Activated T-helper 9 cell treated with anti-CD3 and anti-CD28 coated beads, Interleukin-2, amount 50 U/mL, for 16 hours (primary cell): ENCODE data around the gene POU6F1.
"Not testable (repeated sequence)": the region's sequence is repeated elsewhere in the genome, so short reads cannot be mapped to it uniquely, and the experiment has no call there.

Experiments
- DNase-seq: peaks from one replicate; pipeline ENCODE4 v3.0.0-alpha.2; 2020; ENCODE audit warnings: low read depth

Gene POU6F1

DNA sequence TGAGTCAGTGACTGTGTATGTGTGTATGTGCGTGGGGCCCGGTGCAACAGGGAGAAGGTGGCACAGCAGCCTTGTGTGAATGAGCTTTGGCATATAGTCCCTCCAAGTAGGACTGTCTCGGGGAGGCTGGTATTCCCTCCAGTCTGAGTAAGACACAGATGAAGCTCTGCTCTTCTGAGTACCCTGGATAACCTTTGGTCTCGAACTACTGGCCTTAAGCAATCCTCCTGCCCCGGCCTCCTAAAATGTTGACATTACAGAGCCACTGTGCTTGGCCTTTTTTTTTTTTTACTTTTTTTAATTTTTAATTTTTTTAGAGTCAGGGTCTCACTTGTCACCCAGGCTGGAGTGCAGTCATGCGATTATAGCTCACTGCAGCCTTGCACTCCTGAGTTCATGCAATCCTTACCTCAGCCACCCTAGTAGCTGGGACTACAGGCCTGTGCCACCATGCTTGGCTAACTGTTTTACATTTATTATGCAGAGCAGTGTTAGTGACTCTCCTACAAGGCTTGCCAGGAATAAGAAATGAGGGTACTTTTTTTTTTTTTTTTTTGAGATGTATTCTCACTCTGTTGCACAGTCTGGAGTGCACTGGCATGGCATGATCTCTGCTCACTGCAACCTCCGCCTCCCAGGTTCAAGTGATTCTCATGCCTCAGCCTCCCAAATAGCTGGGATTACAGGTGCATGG lies 11.4 kb upstream of the POU6F1 start:
- DNase-seq = no peak

GRCh38 chr12:51227962-51228361 lies 10.1 kb upstream of the POU6F1 start:
- no peak for DNase-seq

DNA sequence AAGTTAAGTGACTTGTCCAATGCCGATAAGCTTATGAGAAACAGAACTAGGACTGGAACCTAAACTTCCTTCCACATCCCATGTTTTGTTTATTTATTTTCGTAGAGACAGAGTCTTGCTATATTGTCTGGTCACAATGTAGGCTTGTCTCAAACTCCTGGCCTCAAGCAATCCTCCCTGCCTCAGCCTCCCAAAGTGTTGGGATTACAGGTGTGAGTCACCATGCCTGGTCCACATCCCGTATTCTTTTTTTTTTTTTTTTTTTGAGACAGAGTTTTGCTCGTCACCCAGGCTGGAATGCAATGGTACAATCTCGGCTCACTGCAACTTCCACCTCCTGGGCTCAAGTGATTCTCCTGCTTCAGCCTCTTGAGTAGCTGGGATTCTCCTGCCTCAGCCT lies 9.2 kb upstream of the POU6F1 start:
- DNase-seq = not testable (repeated sequence)

DNA sequence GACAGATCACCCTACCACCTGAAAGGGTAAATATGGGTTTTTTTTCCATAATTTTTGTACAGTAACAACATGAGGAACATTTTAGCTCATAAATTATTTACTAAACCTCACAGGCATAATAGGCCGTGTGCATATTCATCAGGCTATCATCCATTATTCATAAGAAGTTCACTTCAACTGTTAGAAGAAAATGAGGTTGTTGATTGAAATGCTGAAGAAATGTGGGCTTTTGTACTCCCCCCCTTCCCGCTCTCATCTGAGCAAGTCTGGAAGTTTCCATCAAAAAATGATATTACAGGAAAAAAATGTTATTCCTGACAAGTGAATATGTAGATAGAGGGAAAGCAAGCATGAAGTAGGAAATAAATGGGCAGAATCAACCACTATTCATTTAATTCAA lies 7.9 kb upstream of the POU6F1 start:
- DNase-seq = no peak

DNA sequence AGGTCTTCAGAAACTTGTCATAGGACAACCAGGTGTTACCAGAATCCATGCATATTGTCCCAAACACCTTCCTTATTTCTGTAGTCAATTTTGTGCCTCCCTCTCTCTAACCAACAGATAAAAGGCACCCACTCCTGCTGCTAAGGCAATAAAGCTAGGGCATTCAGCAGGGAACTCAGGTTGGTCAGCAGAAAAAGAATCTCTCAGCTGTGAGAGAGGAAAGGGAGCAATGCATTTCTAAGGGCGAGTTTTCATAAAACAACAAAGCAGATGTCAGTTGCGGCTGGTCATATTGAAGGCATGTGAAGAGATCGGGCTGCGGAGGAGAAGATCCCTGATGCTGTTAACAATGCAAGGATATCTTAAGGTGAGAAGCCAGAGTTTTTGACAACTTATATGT lies 7.4 kb upstream of the POU6F1 start:
- DNase-seq = no peak

GRCh38 chr12:51224625-51225024 lies 6.8 kb upstream of the POU6F1 start:
- no peak for DNase-seq

DNA sequence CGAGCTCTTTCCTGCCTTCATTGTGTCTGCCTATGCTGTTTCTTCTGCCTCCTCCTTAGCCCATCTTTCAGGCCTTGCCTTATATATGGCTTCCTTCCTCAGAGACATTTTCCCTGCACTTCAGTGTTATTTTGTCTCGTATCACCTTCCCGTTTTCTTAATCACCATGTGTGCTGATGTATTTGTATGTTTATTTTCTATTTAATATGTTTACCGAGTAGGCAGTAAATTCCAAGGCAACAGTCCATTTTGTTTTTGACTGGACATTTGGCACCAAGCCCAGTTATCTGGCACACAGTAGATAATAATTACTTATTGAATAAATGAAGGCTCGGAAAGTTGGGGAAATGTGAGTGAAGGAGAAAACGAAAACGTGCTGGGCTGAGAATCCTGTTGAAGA lies 4.6 kb upstream of the POU6F1 start:
- no peak for DNase-seq

DNA sequence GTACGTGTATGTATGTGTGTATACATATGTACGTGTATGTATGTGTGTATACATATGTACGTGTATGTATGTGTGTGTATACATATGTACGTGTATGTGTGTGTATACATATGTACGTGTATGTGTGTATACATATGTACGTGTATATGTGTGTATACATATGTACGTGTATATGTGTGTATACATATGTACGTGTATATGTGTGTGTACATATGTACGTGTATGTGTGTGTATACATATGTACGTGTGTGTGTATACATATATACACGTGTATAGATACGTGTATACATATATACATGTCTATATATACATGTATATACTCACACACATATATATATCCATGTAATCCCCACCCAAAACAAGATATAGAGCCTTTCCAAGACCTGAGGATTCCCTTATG lies 2.0 kb upstream of the POU6F1 start:
- not testable (repeated sequence) for DNase-seq

GRCh38 chr12:51219322-51219721 lies 1.5 kb upstream of the POU6F1 start:
- DNase-seq = no peak

DNA sequence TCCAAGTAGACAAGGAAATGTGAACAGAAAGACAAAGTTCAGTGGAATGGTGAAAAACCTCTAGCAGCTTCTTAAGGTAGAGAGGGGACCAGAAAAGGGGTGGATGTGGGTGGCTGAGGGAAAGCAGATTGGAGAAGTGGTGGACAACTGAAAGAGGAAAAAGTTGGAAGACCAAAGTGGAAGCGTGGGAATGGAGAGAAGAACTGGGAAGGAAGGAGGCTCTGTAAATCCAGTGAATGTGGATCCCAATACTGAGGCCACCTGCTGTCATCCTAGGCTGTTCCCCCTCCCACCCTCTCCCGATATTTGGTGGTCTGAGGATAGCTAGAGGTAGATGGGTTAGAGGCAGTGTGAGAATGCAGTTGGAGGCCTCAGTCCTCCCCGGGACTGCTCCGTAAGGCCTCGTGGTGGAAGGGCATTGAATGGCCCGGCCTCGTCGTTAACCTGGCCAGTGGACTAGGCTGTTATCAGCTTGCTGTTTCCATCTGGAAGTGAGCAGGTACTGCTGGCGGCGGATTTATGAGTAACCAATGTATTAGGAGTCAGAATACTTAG lies 822 bp upstream of the POU6F1 start:
- no peak for DNase-seq

GRCh38 chr12:51217133-51217967 lies 512 bp downstream of the POU6F1 start:
- peak; percentile 32 for DNase-seq

DNA sequence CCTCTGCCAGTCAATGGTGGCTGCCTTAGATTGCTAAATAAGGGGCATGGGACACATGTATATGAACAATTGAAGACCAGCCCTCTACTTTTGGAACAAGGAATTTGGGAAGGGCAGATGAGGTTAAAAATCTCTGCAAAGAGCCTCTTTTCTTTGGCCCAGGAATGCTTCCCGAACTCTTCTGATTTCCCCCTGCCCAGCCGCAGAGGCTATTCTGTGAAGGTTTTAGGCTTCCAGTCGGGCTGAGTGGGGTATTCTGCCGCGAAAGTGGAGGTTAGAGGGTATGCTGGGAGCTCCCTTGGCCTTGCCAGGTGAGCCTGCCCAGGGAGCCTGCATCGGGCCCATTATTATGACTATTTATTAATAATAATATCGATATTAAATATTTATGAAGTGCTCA lies 1.2 kb downstream of the POU6F1 start:
- DNase-seq = no peak

DNA sequence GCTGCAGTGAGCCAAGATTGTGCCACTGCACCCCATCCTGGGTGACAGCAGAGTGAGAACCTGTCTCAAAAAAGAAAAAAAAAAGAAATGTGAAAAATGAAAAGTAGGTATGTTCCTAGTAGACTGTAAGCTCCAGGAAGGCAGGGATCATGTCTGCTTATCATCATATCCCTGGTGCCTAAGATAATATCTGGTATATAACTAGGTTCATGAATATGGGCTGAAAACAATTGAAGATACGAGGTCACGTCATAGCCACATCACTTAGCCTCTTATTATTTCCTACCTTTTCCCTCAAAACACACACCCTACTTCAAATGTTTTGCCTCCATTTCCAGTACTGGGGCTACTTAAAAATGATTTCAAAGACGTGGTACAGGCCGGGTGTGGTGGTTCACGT lies 3.0 kb downstream of the POU6F1 start:
- DNase-seq = no peak

GRCh38 chr12:51210690-51211395 lies 7.0 kb downstream of the POU6F1 start:
- no peak for DNase-seq

GRCh38 chr12:51209259-51209658 lies 8.6 kb downstream of the POU6F1 start:
- no peak for DNase-seq

GRCh38 chr12:51208016-51208660 lies 9.7 kb downstream of the POU6F1 start:
- DNase-seq = no peak

DNA sequence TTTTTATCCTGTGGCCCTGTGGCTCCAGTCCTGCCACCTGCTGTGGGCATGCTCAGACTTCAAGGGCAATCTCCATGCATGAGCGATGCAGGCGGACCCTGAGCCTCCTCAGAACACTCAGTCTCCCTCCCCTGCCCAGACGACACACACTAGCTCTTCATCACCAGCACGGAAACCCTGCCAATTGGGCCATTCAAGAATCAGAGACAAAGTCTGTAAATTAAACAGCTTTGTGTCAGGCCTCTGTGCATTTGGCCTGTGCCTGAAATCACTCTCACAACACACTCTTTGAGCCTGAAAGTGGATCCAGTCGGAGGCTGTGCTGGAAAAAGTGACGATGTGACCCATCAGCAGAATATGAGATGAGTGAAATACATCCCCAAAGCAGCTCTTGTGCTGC lies 12.5 kb downstream of the POU6F1 start:
- no peak for DNase-seq

DNA sequence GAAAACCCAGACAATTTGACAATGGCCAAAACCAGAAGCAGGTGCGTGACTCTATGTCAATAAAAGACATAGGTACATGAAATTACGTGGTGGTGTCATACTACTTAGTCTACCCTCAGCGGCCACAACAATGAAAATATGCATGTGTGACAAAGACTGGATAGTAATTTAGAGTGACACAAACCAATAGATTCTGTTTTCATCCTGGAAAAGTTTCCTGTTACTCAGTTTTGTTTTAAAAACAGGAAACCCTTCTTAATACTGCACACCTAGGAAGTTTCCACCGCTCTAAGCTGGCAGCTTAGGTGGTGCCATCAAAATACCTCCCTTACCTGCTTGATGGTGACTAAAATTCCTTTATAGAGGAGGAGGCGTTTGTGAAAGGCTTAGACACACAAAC lies 15.1 kb downstream of the POU6F1 start:
- no peak for DNase-seq

- DNase-seq = no peak
Observed at GRCh38 chr12:51200806-51201205, 17.1 kb downstream of the POU6F1 start.

- no peak for DNase-seq
Observed at GRCh38 chr12:51200156-51200555, 17.7 kb downstream of the POU6F1 start.

- DNase-seq = no peak
Observed at GRCh38 chr12:51199366-51199945, 18.4 kb downstream of the POU6F1 start.
